Tibial nerve (tissue), 4 donors: Measurements from ENCODE around the gene AKAP8L.

ENCODE experiments used
- CTCF ChIP-seq, 5 experiments: fragments of 200-600 bp in 3 of 5; fragments of 450-650 bp in 2 of 5; sonication (generic) in 3 of 5; IDR thresholded peaks; one replicate each; pipeline ENCODE4 v1.5.1; 2016 to 2019; ENCODE audit warnings: antibody characterized with exemption in 5 of 5, mild to moderate bottlenecking in 3 of 5, moderate library complexity in 2 of 5
- EP300 ChIP-seq, 2 donors: sonication (generic); formaldehyde crosslinking; IDR thresholded peaks; one replicate each; pipeline ENCODE4 v1.6.1; 2017; ENCODE audit warnings: antibody characterized with exemption in 2 of 2, mild to moderate bottlenecking in 1 of 2
- POLR2A ChIP-seq, 2 donors: fragments of 450-650 bp; IDR thresholded peaks; one replicate each; pipeline ENCODE4 v1.6.1; 2017; ENCODE audit warnings: antibody characterized with exemption in 2 of 2, mild to moderate bottlenecking in 2 of 2, moderate library complexity in 2 of 2

DNA sequence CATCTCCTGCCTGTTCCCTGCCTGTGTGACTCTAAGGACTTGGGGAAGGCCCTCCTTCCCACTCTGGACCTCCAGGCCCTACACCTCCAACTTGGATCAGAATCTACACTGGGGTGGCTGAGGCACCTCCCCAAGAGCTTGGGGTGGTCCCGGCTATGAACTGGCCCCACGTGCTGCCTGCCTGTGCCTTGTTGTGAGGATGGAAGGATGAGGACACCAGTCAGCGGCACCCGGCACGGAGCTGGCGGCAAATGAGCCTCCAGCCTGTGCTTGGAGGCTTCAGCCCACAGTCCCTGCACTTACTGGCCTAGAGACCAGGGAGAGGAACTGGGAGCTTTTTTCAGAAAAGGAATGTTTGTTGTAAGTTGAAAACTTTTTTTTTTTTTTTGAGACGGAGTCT, 47.7 kb downstream of the AKAP8L start:
- TF ChIP-seq CTCF (IDR thresholded peaks at IDR 0.05) (no peak), EP300 (IDR thresholded peaks at IDR 0.05) (no peak), POLR2A (IDR thresholded peaks at IDR 0.05) (no peak)
